Nasal cavity respiratory epithelium epithelial cell of viscerocranial mucosa (primary cell): Measurements from ENCODE around the gene NCF4. TPM values are rescaled to one million over a fixed set of nuclear protein-coding genes. Genes with fewer than 3 reads are reported as not detected.

Experiments used
- total RNA-seq: library from RNA; depleted of rRNA; stranded (reverse); fragments of >200 nt; gene quantifications from 2 replicates; pipeline ENCODE4 v1.2.3, GENCODE V29; 2014

The NCF4 gene
- not detected in 2 replicates for total RNA-seq

DNA sequence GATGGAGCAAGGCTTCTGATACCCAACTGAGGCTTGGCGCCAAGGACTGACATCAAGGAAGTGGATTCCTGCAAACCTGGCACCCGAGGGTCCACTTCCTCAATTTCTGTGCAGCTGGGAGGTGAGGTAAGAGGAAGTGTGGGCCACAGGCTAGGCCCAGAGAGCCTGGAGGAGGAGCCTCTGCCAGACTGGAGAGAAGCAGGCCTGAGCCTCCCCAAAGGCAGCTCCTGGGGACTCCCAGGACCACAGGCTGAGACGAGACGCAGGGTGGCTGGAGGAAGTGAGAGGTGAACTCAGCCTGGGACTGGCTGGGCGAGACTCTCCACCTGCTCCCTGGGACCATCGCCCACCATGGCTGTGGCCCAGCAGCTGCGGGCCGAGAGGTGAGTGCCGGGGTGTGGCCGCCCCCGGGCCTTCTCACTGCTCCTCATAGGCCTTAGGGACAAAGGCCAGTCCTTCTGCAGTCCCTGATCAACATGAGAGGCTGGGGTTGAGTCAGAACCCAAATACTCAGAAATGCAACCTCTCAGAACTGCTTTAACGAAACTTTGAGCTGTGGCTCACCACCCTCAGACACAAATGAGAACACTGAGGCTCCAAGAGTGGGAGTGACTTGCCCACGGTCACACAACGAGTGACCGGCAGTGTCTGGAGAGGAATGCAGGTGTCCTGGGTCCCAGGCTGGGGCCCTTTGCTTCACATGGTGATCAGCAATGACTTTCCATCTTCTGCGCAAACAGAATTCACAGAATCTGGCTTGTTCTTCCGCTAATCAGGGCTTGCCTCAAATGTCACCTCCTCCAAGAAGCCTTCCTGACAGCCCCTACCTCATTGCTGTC, at the start of gene NCF4:
Gene NCF4, plus strand, starts transcription at position 186 of the 839 bp plus-strand sequence. Its CDS starts 166 bp downstream, at position 352.

DNA sequence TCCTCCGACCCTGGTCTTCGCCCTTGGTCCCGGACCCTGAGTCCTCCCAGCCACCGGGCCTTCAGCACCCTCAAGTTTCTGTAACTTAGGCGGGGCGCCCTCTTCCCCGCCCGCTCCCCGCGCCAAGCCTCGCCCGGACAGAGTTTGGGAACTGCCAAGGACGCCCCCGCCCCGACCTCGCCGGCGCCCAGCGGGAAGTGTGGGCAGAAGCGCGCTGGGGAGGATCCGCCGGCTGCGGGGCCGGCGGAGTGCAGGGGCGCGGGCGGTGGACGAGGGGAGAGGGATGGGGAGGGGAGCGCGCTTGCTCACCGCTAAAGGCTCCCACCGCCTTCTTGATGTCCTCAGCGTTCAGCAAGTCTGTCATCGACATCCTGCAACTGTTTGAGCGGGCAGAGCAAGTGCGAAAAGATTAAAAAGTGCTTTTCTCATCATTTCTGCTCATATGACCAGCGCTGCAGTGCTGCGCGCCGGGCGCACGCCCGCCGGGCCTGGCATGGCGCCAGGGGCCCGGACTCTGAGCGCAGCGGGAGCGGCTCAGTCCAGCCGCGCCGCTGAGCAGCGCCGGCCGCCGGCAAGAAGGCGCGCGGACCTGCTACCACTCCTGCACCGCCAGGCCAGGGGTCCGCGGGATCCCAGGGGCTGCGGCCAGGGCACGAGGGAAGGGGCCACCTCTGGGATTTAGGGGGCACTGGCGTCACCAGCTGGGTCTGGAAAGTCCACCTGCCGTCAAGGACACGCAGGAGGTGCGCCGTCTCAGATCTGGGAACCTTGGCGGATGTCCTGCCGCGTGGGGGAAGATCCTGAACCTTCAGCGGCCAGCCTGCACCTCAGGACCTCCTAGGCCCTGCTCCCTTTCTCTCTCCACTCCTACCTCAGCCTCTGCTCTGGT, 43.9 kb upstream of the NCF4 start, which contains the start of gene PVALB:
Gene PVALB, minus strand, starts transcription at position 400 of the 889 bp plus-strand sequence. Its CDS starts 30 bp downstream, at position 370.

DNA sequence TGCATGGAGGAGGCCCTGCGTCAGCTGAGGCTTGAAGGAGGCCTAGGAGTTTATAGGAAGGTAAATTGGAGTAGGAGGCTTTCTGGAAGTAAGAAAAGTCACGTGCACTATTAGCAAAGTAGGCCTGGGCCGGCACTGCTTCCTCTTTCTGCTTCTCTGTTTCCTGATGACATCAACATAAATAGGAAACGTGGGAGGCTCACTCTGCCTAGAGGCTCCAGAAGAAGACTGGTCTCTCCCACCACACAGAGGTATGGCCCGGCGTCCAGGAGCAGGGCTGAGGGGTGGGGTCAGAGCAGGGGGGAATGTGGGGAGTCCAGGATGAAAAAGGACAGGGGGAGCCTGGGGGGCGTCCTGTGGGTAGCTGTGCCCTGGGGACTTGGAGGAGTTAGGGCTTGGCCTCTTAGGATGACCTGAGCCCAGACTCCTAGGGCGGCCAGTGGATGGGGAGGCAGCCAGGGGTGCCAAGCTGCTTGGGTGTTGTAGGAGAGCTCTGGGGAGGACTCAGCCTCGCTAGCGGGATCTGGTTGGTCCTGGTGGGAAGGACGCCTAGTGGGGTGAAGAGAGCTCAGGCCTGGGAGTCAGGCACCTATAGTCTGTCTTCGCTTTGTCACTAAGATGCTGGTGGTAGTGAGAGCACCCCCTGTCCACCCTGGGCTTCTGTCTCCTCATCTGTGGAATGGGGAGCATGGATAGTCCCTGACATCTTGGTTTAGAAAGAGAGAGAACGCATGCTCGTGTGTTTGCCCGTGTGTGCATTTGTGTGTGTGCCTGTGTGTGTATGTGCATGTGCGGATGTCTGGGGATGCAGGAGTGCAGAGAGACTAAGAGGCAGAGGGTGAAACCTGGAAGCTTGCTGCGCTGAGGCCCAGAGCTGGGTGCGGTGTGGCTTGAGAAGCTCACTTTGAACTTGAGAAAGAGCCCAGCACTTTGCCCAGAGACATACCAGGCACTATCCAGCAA, 52.9 kb downstream of the NCF4 start, which contains the start of gene CSF2RB:
Gene CSF2RB, plus strand, starts transcription at position 202 of the 963 bp plus-strand sequence. CDS start 8,580 bp downstream, outside the sequence.

Other genes starting within 250 kb of the NCF4 start
- not detected in 2 replicates for gene CACNG2, start 157.3 kb upstream of the NCF4 start, total RNA-seq
- 11.7 and 12.0 TPM in 2 replicates for gene IFT27, start 84.9 kb upstream of the NCF4 start, total RNA-seq
- gene PVALB, start 44.0 kb upstream of the NCF4 start, total RNA-seq: not detected in 2 replicates
- under 0.01 TPM in 2 replicates for gene CSF2RB, start 52.6 kb downstream of the NCF4 start, total RNA-seq
- 32.5 and 39.6 TPM in 2 replicates for gene TST, start 158.4 kb downstream of the NCF4 start, total RNA-seq
- gene MPST, start 158.7 kb downstream of the NCF4 start, total RNA-seq: 86.3 and 95.0 TPM in 2 replicates
- 6.5 and 11.0 TPM in 2 replicates for gene KCTD17, start 190.7 kb downstream of the NCF4 start, total RNA-seq
- gene TMPRSS6, start 248.7 kb downstream of the NCF4 start, total RNA-seq: not detected in 2 replicates